Measurements from ENCODE around the gene DNAH11.

GRCh38 chr7:21565614-21566013 lies 22.8 kb downstream of the DNAH11 start:
- TF ChIP-seq MAX (IDR thresholded peaks at IDR 0.05) (no peak), POLR2AphosphoS5 (IDR thresholded peaks at IDR 0.05; ENCODE audit: low read depth, low read length) (no peak), REST (IDR thresholded peaks at IDR 0.05; ENCODE audit: low read depth) (no peak), POLR2A (IDR thresholded peaks at IDR 0.05; ENCODE audit: borderline replicate concordance, extremely low read depth, insufficient read depth, insufficient read length) (no peak), EZH2 (IDR thresholded peaks at IDR 0.05) (no peak), CTCF (IDR thresholded peaks at IDR 0.05 in 2 of 3, conservative IDR thresholded peaks at IDR 0.05 in 1 of 3; ENCODE audit: borderline replicate concordance in 1 of 3, insufficient read depth in 1 of 3, low read depth in 2 of 3, low read length in 2 of 3) (no peak), YY1 (IDR thresholded peaks at IDR 0.05; ENCODE audit: extremely low read depth, insufficient replicate concordance, low read depth, low read length) (no peak), ZFX (IDR thresholded peaks at IDR 0.05) (no peak), FOSL1 (IDR thresholded peaks at IDR 0.05; ENCODE audit: low read depth) (no peak), ATF3 (IDR thresholded peaks at IDR 0.05) (no peak), SP1 (IDR thresholded peaks at IDR 0.05; ENCODE audit: low read depth) (no peak), JUND (IDR thresholded peaks at IDR 0.05) (no peak), ELF1 (IDR thresholded peaks at IDR 0.05; ENCODE audit: borderline replicate concordance, low read depth) (no peak), CEBPB (IDR thresholded peaks at IDR 0.05; ENCODE audit: low read depth) (no peak)

All from HCT116 (cell line).